NCI-H2171 (cell line): ENCODE data around the gene SPATA32.

Experiments used
- DNase-seq: peaks from one replicate; lab custom pipeline; 2025; lab: John Stamatoyannopoulos, UW

Gene SPATA32

GRCh38 chr17:45228763-45229539 is 32.9 kb downstream of the SPATA32 start:
- DNase-seq = no peak

- DNase-seq = peak; percentile 47
Observed at GRCh38 chr17:45227926-45228762, 33.8 kb downstream of the SPATA32 start.

- DNase-seq = no peak
Observed at GRCh38 chr17:45227101-45227925, 34.6 kb downstream of the SPATA32 start.

GRCh38 chr17:45226576-45226975 is 35.3 kb downstream of the SPATA32 start:
- no peak for DNase-seq

- DNase-seq = no peak
Observed at GRCh38 chr17:45225964-45226530, 35.8 kb downstream of the SPATA32 start.

GRCh38 chr17:45225051-45225700 is 36.7 kb downstream of the SPATA32 start:
- no peak for DNase-seq

- DNase-seq = no peak
Observed at GRCh38 chr17:45224671-45225050, 37.2 kb downstream of the SPATA32 start.

- no peak for DNase-seq
Observed at GRCh38 chr17:45223539-45224528, 38.1 kb downstream of the SPATA32 start.

- no peak for DNase-seq
Observed at GRCh38 chr17:45222996-45223538, 38.8 kb downstream of the SPATA32 start.

GRCh38 chr17:45222289-45222995 is 39.5 kb downstream of the SPATA32 start:
- no peak for DNase-seq

- no peak for DNase-seq
Observed at GRCh38 chr17:45222014-45222288, 39.9 kb downstream of the SPATA32 start.

- DNase-seq = no peak
Observed at GRCh38 chr17:45221081-45222013, 40.5 kb downstream of the SPATA32 start, which contains the start of gene FMNL1. Gene FMNL1 (plus strand): TSS chr17:45221885. CDS start chr17:45222125, 240 bp downstream.

- no peak for DNase-seq
Observed at GRCh38 chr17:45220079-45220478, 41.8 kb downstream of the SPATA32 start.

- peak; percentile 65 for DNase-seq
Observed at GRCh38 chr17:45218895-45219661, 42.8 kb downstream of the SPATA32 start.
